Natural killer cell (primary cell): Measurements from ENCODE around the gene HTR1E. TPM values are rescaled to one million over a fixed set of nuclear protein-coding genes. Genes with fewer than 3 reads are reported as not detected.
"Not testable (repeated sequence)": the region's sequence is repeated elsewhere in the genome, so short reads cannot be mapped to it uniquely, and the experiment has no call there.

Experiments used
- ATAC-seq, 3 donors: fragments of 150-1000 bp in 2 of 3; fragments of 200-7000 bp in 1 of 3; cut with Tn5 transposase; 1 replicate in 1 of 3; 2 replicates in 2 of 3; pipeline ENCODE4 v1.10.0; 2021; ENCODE audit warnings: mild to moderate bottlenecking in 2 of 3, moderate library complexity in 2 of 3
- DNase-seq, 2 donors: peaks; one replicate each; pipeline versions ENCODE4 v3.0.0 to v3.0.0-alpha.2; 2013 to 2021; ENCODE audit warnings: mixed read lengths in 1 of 2
- H3K27ac ChIP-seq: one replicate; pipeline ENCODE4 v1.5.1; 2013; ENCODE audit warnings: mild to moderate bottlenecking, low read length
- H3K27me3 ChIP-seq: one replicate; pipeline ENCODE4 v1.6.1; 2013; ENCODE audit warnings: low read length; ENCODE audit not compliant: control insufficient read depth, insufficient read depth
- H3K36me3 ChIP-seq: one replicate; pipeline ENCODE4 v1.6.1; 2013; ENCODE audit warnings: low read length; ENCODE audit not compliant: control insufficient read depth, insufficient read depth
- H3K4me1 ChIP-seq: one replicate; pipeline ENCODE4 v1.6.1; 2013; ENCODE audit warnings: low read length; ENCODE audit not compliant: control insufficient read depth, insufficient read depth
- H3K4me3 ChIP-seq: one replicate; pipeline ENCODE4 v1.5.1; 2013; ENCODE audit warnings: low read length
- H3K9me3 ChIP-seq: one replicate; pipeline ENCODE4 v1.6.1; 2013; ENCODE audit warnings: low read length; ENCODE audit not compliant: control insufficient read depth, insufficient read depth
- H3K27ac Mint-ChIP-seq, 2 donors: one replicate each; pipeline ENCODE4 v1.8.0; 2022; ENCODE audit warnings: mild to moderate bottlenecking in 2 of 2, mixed read lengths in 2 of 2, moderate library complexity in 1 of 2
- H3K27me3 Mint-ChIP-seq, 2 donors: one replicate each; pipeline ENCODE4 v1.8.0; 2022; ENCODE audit warnings: low read depth in 2 of 2, mixed read lengths in 2 of 2
- H3K36me3 Mint-ChIP-seq: one replicate; pipeline ENCODE4 v1.8.0; 2022; ENCODE audit warnings: mixed read lengths
- H3K4me1 Mint-ChIP-seq, 2 donors: one replicate each; pipeline ENCODE4 v1.8.0; 2022; ENCODE audit warnings: mixed read lengths in 2 of 2
- H3K4me3 Mint-ChIP-seq: one replicate; pipeline ENCODE4 v1.8.0; 2022; ENCODE audit warnings: mild to moderate bottlenecking, moderate library complexity, mixed read lengths
- H3K9me3 Mint-ChIP-seq, 2 donors: one replicate each; pipeline ENCODE4 v1.8.0; 2022; ENCODE audit warnings: mixed read lengths in 2 of 2
- CTCF ChIP-seq: fragments of 200-600 bp; IDR thresholded peaks from one replicate; pipeline ENCODE4 v1.8.0; 2022; ENCODE audit warnings: antibody characterized with exemption
- WGBS: methylation state at CpG from one replicate; pipeline ENCODE4 v1.1.7; 2013; ENCODE audit warnings: missing lambda C conversion rate; ENCODE audit not compliant: insufficient coverage; 5-methylcytosine and 5-hydroxymethylcytosine counted together
- intact Hi-C: fragments of 100-400 bp; cut with micrococcal nuclease; formaldehyde crosslinking; loops from one replicate; pipeline ENCODE4 v1.14.2; 2022
- total RNA-seq, 4 donors: library from RNA; stranded (reverse); fragments of 120-200 nt in 1 of 4; gene quantifications; one replicate each; pipeline versions ENCODE4 v1.2.3 to v1.2.4, GENCODE V29; 2013 to 2022

HTR1E gene
- total RNA-seq, 3 donors from 2014 or later (not counting 1 experiment from before 2014, with no cell fraction given) = not detected

- H3K36me3 Mint-ChIP-seq = no peaks in the 10 kb centered on the region
- no peak for DNase-seq
- no peaks in the 10 kb centered on the region for H3K9me3 ChIP-seq
- no peaks in the 10 kb centered on the region for H3K36me3 ChIP-seq
- no peak for TF ChIP-seq CTCF
- 86% methylated on average over 2 of the region's 2 CpGs for WGBS
- no peaks in the 10 kb centered on the region for H3K27me3 Mint-ChIP-seq
- no peak overlapping the region for H3K4me3 ChIP-seq
- H3K4me3 Mint-ChIP-seq = no peak overlapping the region
- no peak for ATAC-seq
- no peaks in the 10 kb centered on the region for H3K4me1 ChIP-seq
- H3K27me3 ChIP-seq = no peaks in the 10 kb centered on the region
- no peaks in the 10 kb centered on the region for H3K4me1 Mint-ChIP-seq
- no peak overlapping the region for H3K27ac ChIP-seq
- intact Hi-C loops = no loop called here
- H3K27ac Mint-ChIP-seq = no peak overlapping the region
- H3K9me3 Mint-ChIP-seq = peaks cover 4 to 6% of the 10 kb centered on the region in 2 donors
Observed at GRCh38 chr6:86916393-86916792, 20.9 kb upstream of the HTR1E start.

GRCh38 chr6:86927138-86927537 lies 10.2 kb upstream of the HTR1E start:
- H3K9me3 Mint-ChIP-seq = peaks cover 10 to 16% of the 10 kb centered on the region in 2 donors

GRCh38 chr6:86927859-86928258 lies 9.5 kb upstream of the HTR1E start:
- intact Hi-C loops, H3K4me3 ChIP-seq, H3K27ac ChIP-seq, H3K9me3 ChIP-seq, H3K4me3 Mint-ChIP-seq, H3K27me3 Mint-ChIP-seq, H3K27ac Mint-ChIP-seq, DNase-seq, H3K36me3 Mint-ChIP-seq, H3K27me3 ChIP-seq, H3K4me1 Mint-ChIP-seq, ATAC-seq, H3K36me3 ChIP-seq, H3K4me1 ChIP-seq: not testable (repeated sequence)
- WGBS = 98% methylated on average over 5 of the region's 11 CpGs
- peaks cover 9 to 12% of the 10 kb centered on the region in 2 donors for H3K9me3 Mint-ChIP-seq

More at GRCh38 chr6:86927138-86927537, 10.2 kb upstream of the HTR1E start:
- H3K4me1 Mint-ChIP-seq, H3K4me1 ChIP-seq, H3K36me3 Mint-ChIP-seq, H3K27me3 ChIP-seq, H3K36me3 ChIP-seq, intact Hi-C loops, H3K9me3 ChIP-seq, ATAC-seq, H3K27ac ChIP-seq, H3K27ac Mint-ChIP-seq, H3K4me3 Mint-ChIP-seq, DNase-seq, H3K4me3 ChIP-seq, H3K27me3 Mint-ChIP-seq: not testable (repeated sequence)
- 93% methylated on average over 1 of the region's 2 CpGs for WGBS

- Mint-ChIP-seq H3K27ac (no peak overlapping the region), H3K4me3 (no peak overlapping the region), H3K9me3 (peaks cover 2 to 4% of the 10 kb centered on the region in 2 donors), H3K4me1 (no peaks in the 10 kb centered on the region), H3K27me3 (peaks cover 14 to 16% of the 10 kb centered on the region in 2 donors), H3K36me3 (no peaks in the 10 kb centered on the region)
- TF ChIP-seq CTCF = no peak
- no peak overlapping the region for H3K4me3 ChIP-seq
- H3K4me1 ChIP-seq = no peaks in the 10 kb centered on the region
- WGBS = 91% methylated on average over 1 of the region's 1 CpG
- H3K36me3 ChIP-seq = no peaks in the 10 kb centered on the region
- no peaks in the 10 kb centered on the region for H3K9me3 ChIP-seq
- intact Hi-C loops = no loop called here
- H3K27me3 ChIP-seq = peaks cover 6% of the 10 kb centered on the region
- H3K27ac ChIP-seq = no peak overlapping the region
- ATAC-seq = no peak
- DNase-seq = no peak
Observed at GRCh38 chr6:86934365-86934764, 3.0 kb upstream of the HTR1E start.

- H3K36me3 Mint-ChIP-seq = no peaks in the 10 kb centered on the region
- no peak overlapping the region for H3K27ac Mint-ChIP-seq
- no peak for ATAC-seq
- H3K27me3 ChIP-seq = peaks cover 6% of the 10 kb centered on the region
- no peak for TF ChIP-seq CTCF
- H3K4me1 ChIP-seq = no peaks in the 10 kb centered on the region
- no peak overlapping the region for H3K4me3 Mint-ChIP-seq
- no peaks in the 10 kb centered on the region for H3K4me1 Mint-ChIP-seq
- peaks cover 14 to 21% of the 10 kb centered on the region in 2 donors for H3K27me3 Mint-ChIP-seq
- H3K9me3 ChIP-seq = no peaks in the 10 kb centered on the region
- no peak overlapping the region for H3K27ac ChIP-seq
- 13% methylated on average over 12 of the region's 12 CpGs for WGBS
- no peaks in the 10 kb centered on the region for H3K36me3 ChIP-seq
- no peak overlapping the region for H3K4me3 ChIP-seq
- DNase-seq = no peak
- intact Hi-C loops = no loop called here
- H3K9me3 Mint-ChIP-seq = peaks cover 3 to 6% of the 10 kb centered on the region in 2 donors
Observed at GRCh38 chr6:86936834-86937218, 502 bp upstream of the HTR1E start.
